Measurements from ENCODE around the gene IKBKG.

DNA sequence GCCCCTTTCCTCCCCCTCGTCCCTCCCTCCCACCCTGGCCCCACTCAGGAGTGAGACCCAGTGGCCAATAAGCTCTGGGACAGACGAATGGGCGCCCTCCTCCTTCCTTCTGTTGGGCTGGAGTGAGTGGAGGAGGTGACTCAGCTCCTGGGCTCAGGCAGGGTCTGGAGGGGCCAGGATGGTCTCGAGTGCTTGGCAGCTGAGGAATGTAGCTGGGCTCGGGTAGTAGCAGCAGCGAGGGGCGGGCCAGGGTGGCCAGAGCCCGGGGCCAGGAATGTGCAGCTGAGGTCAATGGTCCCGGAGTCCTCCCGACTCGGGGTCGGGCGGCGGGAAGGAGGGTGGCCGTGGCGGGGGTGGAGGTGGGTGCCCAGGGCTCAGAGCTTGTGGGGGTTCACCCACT lies 15.8 kb upstream of the IKBKG start:
- TF ChIP-seq POLR2A (IDR thresholded peaks at IDR 0.05), result no peak
- TF ChIP-seq, protein P1, sequence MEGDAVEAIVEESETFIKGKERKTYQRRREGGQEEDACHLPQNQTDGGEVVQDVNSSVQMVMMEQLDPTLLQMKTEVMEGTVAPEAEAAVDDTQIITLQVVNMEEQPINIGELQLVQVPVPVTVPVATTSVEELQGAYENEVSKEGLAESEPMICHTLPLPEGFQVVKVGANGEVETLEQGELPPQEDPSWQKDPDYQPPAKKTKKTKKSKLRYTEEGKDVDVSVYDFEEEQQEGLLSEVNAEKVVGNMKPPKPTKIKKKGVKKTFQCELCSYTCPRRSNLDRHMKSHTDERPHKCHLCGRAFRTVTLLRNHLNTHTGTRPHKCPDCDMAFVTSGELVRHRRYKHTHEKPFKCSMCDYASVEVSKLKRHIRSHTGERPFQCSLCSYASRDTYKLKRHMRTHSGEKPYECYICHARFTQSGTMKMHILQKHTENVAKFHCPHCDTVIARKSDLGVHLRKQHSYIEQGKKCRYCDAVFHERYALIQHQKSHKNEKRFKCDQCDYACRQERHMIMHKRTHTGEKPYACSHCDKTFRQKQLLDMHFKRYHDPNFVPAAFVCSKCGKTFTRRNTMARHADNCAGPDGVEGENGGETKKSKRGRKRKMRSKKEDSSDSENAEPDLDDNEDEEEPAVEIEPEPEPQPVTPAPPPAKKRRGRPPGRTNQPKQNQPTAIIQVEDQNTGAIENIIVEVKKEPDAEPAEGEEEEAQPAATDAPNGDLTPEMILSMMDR (IDR thresholded peaks at IDR 0.05), result no peak
- TF ChIP-seq POLR2AphosphoS5 (IDR thresholded peaks at IDR 0.05), result no peak
- no peak for TF ChIP-seq EP300 (IDR thresholded peaks at IDR 0.05)
